ENCODE data around the gene CENPK.

The CENPK gene

DNA sequence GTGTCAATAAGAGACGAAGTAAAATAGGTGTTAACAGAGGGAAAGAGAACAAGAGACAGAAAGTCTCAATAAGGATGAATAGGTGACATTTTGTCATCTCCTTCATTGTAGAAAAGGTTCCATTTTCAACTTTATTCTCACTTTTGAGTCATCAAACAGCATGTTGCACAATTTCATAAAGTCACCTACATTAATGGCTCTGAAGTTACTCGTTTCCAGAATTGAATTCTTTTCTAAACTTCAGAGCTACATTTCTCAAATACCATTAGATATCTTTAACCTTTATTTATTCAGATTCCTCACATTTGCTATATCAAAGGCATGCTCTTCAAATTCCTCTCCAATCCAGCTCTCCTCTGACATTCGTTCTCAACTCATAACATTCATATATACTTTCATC, 94.3 kb downstream of the CENPK start:
- Histone ChIP-seq H3K4me3 (no peak overlapping the region), H3K27ac (no peak overlapping the region)

Data from skin epidermis (tissue), 12 donors.